HG02678 (cell line): ENCODE results near the gene OPCML.

Source experiments
- ATAC-seq: cut with Tn5 transposase; IDR thresholded peaks from one replicate; pipeline ENCODE4 v1.9.1; 2021; ENCODE audit warnings: mild to moderate bottlenecking, moderate library complexity; ENCODE audit not compliant: unreplicated experiment

The OPCML gene

DNA sequence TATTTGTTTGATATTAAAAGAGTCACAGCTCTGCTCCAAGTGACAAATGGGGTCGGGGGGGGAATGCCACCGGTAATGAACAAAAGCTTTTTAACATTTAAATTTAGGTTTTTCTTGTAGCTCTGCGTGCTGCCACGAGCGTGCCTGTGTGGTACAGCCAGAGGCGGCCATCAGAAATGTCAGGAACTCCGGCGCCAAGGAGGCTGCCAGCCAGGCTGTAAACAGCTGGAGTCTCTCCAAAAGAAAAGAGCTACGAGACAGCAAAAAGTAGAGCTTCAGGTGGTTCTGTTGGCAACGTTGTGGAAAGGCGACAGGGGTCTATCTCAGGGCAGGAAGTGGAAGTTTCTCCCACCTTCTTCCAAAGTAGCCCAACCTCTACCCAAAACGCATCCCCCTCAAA, 532.8 kb downstream of the OPCML start:
- ATAC-seq = no peak

DNA sequence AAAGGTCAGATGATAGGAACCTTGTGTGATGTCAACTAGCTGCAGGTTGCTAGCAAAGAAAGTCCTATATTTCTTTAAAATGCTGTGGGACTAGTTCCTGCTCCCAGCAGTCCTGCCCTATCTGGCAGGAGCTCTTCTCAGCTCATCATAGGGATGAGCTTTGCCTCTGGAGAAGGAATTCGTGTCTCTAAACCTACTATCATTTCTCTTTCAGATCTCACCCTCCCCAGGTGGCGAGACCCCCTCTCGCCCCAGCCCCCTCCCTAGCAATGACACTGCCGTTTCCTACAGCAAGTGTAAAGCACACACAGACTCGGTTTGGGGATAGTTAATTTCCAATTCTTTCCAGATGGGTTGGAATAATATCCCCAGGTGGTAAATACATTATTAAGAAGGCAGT, 533.3 kb downstream of the OPCML start:
- ATAC-seq = no peak

DNA sequence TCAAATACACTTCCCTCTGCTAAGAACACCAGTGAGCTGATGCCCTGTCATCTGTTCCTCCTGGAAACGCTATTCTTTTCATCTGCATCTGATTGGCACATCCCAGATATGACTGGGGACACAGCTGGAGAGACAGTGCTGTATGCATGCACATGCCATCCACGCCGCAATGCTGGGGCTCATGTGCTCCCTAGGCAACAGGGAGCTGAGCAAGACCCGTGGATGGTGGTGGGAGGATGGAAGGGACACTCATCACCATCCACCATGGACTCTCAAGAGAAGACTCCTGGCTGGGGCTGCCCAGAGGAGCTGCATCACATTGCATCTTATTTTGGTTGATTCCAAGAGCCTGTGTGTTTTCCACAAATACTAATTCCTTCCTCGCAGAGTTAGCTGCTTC, 534.9 kb downstream of the OPCML start:
- no peak for ATAC-seq

DNA sequence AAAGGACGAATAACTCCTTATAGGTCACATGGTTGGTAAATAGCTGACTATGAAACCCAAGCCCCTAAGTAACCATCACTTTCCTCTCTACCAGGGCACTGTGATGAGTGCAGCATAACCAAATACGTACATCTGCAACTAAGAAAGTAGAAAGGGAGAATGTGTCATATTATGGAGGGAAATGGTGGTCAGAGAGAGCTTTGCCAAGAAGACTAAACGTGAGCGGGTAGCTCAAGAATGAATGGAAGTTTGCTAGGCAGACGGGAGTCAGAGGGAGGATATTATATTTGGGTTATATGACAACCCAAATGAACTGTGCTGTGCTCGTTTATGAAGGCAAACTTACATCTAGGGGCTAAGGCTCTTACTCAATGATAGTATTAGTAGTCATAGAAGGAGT, 537.3 kb downstream of the OPCML start:
- no peak for ATAC-seq

DNA sequence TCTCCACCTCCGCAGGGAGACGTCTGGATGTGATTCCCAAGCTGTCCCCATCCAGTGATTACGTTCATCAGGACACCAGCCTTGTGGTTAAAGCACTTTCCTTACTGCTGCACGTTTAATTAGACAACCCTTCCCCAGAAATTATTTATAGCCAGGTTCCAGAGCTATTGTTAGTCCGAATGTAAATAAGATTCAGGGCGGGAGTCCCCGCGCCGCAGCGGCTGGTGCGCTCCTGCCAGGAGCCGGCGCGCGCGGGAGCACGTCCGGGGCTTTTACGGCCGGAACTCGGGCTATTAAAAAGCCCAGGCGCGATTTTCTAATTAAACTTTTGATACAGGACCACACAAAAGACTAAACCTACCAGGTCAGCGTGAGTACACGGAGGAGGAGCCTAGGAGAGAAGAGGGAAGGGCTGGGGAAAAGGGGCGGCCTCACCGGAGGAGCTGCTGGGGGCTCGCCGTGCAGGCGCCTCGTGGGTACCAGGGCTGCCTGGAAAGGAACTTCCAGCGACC, 538.3 kb downstream of the OPCML start:
- ATAC-seq = no peak

DNA sequence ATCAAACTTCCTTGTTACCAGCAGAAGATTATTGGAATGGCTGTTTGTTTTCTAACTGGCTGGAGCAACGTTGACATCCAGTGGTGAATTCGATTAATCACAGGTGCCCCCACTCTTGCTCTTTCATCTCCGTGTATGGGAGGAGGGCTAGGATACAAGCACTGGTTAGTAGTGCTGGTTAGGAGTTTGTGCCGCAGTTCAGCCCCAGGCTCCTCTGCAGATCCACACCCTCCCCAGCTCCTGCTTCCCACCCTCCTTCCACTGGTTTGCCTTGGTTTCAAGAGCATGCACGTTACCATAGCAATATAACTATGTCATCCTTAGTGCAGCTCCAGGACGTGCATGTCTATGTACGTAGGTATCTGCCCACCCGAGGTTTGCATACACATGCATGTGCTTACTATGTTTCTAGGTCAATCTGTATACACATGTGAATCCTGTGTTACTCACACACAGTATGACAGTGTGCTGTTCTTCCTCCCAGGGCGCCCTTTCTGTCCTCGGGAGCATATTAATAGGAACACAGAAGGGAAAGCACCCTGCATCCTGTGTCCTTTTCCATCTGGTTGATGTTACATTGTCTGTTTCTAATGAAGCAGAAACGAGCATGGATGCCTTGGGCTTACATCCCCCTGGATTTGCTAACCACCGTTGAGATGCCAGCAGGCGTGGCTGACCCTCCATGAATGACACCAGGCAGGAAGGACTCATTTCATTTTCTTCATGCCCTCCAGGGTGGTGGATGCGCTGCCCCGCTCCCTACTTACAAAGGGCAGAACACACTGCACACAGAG, 539.3 kb downstream of the OPCML start:
- ATAC-seq = no peak

DNA sequence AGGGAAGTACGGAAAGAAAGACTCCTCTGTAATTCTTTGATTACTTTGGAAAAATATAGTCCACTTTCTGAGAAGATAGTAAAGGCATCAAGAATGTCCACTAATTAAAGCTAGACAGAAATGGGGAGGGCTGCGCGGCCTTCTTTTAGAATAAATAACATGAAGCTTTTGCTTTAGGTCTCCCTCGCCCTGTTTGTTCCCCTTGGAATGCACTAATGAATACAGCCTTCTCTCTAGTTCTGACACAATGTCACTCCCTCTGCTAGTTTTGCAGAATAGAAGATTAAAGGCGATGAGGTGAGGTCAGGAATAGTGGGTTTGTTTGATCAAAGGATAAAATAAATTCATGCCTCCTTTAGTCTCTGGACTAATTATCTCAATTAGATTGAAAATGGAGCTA, 543.9 kb downstream of the OPCML start:
- no peak for ATAC-seq

DNA sequence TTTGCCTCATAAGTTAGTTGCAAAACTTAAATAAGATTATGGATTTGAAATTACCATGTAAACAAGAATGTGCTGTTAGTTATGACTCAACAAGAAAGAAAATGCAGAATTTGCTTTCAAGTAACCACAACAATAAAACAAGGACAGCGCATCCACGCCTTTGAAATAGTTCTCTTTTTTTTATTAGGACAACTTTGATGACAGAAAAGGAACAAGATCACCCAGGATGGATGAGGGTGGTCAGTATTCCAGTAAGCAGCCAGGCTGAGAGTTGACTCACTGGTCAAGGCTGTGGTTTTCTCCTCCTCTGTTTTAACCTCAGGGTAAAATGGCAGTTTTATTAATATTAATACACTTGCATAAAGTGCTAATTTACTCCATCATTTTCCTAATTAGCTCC, 544.4 kb downstream of the OPCML start:
- no peak for ATAC-seq

DNA sequence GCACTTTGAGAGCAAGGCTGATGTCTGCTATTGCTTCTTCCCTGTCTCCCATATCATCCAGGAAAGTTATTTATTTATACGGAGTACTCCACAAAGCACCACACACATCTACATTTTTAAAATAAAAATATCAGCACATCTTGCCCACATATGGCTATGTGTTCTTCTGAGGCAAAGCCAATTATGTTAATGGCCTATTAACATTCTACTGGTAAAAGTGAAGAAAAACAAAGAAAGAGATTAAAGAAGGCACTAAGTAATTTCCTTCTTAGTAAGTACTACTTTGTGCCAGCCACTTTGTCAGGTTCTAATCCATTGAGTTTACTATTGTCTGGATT, 548.7 kb downstream of the OPCML start:
- no peak for ATAC-seq

DNA sequence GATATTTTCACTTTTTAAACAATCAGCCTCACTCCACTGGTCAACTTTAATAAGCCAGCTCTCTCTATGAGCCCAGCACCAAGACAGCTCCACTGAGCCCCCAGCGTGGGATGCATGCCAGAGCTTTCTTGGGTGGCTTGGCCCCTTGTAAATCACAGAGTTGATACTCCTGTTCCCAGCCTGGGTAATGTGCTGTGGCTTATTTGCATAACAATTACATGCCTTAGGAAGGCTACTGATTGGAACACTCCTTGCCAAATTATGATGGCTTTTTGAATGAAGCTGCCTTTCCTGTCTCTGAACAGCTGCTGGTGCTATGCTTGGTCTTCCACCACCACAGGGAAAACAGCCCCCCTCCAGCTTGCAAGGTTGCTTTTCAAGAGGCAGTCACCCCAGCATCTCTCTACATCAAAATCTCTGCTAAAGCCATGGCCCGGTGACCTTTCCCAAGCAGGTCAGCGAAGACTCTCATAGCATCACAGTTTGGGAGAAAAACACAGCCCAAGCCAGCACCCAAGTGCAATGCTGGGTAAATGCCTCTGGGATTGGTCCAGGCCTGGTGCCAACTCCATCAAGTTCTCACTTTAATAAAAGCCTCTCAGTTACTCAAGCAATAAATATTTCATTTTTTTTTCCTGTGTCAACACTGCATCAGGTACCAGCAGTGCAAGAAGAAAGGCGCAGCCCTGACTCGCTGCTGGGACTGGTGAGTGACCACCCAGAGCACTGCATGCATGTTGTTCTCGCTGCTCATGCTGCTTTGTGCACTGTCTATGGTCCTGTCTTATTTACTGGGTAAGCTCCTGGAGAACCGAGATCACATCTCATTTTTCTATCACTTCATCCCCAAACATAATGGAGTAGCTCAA, 549.3 kb downstream of the OPCML start:
- ATAC-seq = no peak

DNA sequence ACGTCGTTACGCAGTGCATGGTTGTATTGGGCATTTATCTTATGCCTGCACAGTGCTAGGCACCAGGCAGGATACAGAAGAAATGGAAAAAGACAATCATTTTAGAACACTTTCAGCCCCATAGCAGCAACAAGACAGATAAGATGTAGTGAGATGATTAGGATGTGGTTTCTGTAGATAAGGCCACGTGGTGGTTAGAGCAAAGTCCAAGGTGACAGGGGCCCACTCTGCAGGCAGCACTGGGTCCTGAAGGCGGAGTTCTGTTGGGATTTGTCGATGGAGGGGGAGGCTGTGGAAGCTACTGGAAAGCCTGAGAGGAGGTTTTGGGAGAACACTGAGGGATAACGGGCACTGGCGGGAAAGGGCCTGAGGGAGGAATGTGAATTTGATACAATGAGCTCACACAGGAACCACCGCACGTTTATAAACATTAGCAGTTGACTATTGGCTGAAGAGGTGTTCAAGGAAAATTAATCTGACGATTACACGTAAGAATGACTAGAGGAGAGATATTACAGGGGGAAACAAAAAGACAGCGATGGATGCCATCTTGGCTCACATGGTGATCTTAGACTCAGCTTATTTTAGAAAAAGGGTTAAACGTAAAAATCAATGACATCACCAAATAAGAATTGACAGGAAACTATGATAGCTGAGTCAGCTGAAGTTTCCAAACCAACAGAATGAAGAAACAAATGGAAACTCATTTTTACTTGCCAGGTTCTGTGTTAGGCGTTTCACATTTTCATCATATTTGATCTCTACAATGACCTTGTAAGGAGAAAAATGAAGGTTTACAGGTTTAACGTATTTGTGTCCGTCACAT, 551.0 kb downstream of the OPCML start:
- no peak for ATAC-seq

DNA sequence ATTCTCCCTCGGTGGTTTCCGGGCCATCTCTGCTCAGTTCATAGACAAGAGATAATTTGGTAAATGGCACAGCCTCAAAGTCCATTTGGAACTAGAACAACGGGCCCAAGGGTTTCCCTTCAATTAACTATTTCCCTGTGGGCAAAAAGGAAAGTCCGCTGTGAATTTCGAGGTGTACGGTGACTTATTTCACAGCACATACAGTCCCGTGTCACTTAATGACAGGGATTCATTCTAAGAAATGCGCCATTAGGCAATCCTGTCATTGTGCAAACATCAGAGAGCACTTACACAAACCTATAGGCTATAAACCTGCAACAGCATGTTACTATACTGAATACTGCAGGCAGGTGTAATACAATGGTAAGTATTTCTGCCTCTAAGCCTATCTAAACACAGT, 551.6 kb downstream of the OPCML start:
- no peak for ATAC-seq

DNA sequence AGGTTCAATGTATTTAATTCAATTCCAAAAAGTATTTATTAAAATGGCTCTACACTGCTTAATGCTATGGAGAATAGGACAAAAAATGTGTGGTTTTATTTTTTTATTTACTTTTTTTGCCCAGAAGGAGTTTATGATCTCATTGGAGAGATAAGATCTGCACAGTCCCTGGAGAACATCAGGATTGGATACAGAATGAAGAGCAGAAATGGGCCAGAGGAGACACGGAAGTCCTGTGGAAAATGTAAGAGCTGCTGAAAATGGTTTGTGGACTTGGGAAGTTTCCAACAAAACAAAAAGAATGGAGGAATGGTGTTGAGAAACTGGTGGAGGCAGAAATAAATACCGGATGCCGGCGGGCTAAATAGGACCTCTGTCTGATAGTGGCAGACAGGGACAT, 554.6 kb downstream of the OPCML start:
- no peak for ATAC-seq

DNA sequence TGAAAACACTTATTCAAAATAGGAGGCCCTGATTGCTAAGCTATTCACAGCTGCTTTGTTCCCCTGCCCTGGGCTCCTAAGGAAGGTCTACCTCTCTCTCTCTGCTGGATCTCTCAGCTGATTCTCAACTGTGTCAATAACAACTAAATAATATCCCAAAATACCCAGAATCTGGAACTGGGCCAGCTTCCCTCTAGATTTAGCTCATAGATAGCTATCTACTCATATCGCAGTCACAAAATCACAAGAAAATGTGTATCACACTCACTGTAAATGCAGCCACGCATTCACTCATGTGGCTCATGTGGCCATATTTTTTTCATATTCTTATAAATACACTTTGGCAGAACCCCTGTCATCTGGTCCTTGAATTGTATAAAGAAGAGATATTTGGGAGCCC, 555.1 kb downstream of the OPCML start:
- no peak for ATAC-seq

DNA sequence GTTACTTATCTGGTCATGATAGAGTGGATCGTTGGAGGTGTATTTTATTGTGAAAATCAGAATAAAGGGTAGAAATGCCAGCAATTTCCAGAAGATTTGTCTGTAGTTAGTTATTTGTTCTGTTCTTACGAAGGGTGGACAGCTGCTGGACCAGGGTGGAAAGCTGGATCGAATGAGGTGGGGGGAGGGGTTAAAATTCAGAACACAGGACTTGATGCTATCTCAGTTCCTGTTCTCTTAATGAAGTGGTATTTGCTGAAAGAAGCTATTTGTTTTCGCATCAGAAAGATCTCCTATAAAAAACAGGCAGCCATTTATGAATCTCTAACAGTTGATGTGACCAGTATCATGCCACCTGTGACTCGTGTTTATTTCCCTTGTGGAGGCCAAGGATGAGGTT, 556.2 kb downstream of the OPCML start:
- no peak for ATAC-seq

DNA sequence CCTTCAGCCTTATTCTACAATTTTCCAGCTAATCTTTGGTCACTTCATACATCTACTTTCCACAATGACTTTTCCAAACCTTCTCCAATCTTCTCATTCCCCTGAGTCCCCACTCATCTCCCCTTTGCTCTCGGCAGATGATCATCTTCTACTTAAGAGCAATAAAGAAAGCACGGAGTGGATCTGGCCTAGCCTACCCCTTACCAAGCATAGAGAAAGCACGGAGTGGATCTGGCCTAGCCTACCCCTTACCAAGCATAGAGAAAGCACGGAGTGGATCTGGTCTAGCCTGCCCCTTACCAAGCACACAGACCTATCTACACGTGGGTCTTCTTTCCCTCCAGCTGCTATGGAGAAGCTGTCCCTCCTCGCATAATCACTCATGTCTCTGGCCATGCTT, 558.6 kb downstream of the OPCML start:
- ATAC-seq = no peak

DNA sequence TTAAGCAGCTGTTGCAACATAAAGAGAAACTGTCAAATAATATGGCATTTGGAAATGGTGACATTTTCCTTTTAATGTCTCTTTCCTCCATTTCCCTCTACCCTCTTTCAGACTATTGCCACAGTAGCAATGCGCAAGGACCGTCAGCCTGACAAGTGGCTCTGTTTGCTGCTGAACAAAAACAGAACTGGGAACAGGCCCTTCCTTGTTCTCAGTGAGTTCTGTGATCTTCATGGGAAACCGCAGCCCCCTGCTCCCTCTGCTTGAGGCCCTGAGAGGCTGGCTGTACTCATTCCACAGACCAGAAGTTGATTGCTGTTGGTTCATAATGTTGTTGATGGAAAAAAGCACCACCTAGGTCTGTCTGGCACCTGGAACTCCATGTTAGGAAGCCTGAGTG, 559.7 kb downstream of the OPCML start:
- ATAC-seq = no peak

DNA sequence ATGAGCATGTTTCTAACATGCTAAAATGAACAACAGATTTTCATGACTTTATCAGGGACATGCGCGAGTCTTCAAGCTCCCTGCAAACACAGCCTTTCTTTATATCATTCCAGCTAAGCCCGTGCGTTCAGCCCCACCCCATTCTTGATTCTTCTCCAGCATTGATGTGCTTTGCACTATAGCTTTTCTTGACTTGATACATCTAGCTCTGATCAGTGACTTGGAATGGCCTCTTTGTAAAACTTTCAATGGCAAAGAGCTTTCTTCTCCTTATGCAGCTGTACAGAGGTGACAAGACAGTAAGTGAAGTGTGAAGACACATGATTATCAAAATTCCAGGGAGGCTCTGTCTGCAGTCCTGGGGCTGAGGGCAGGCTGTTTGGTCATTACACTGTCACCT, 561.0 kb downstream of the OPCML start:
- no peak for ATAC-seq

DNA sequence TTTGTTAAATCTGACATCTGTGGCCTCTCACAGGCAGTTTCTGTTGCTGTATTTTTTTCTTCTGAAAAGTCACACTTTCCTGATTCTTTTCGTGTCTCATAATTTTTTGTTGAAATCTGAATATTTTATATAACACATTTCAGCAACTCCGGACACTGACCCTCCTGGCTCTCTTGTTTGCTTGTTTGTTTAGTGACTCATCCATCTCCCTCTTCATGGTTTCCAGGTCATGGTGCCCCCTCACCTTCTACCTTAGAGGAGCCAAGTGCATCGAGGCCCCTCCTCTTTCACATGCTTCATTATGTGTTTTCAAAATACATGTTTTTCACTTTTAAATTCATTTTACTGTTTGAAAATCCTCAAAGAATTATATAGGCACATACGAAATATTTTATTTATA, 562.4 kb downstream of the OPCML start:
- no peak for ATAC-seq

DNA sequence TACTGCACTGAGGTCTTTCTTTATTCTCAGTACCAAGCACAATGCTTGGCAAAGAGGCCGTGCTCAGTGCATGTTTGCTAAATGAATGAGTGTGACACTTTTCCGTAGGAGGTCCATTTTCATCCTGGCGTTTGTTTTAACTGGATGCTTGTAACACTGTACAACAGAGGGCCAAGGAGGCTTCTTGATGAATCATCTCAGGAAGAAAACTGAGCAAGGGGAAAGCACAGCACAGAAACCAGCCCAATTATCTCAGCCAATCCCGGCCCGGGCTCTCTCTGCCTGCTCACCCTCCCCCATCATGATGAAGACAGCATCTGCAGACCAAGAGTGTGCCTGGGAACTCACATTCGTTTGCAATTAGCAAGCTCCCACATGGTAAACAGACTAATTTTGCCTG, 570.3 kb downstream of the OPCML start:
- no peak for ATAC-seq

DNA sequence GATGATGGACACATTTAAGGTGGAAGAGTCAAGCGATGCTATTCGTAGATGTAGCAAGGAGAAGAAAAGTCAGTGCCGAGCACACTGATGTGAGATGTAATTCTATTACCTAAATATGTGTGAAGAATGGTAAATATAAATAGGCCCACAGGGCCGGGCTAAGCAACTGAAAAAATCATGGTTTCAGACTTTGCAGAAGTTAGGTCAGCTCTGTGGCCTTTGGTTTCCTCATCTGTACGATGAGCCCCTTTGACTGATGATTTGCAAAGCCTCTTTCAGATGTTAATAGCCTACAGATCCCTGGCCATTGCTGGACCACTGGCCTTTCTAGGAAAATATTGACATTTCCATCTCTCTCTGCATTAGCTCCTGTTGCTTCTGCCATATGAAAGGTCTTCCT, 570.8 kb downstream of the OPCML start:
- ATAC-seq = no peak
